HG03045 (cell line): Measurements from ENCODE around the gene CGB2.
"Not testable (repeated sequence)": the region's sequence is repeated elsewhere in the genome, so short reads cannot be mapped to it uniquely, and the experiment has no call there.

Source experiments
- ATAC-seq: cut with Tn5 transposase; IDR thresholded peaks from one replicate; pipeline ENCODE4 v1.9.1; 2021; ENCODE audit warnings: mild to moderate bottlenecking, moderate library complexity; ENCODE audit not compliant: unreplicated experiment

The CGB2 gene

GRCh38 chr19:49030323-49030722 is 1.4 kb upstream of the CGB2 start:
- ATAC-seq = not testable (repeated sequence)

- not testable (repeated sequence) for ATAC-seq
Measured at GRCh38 chr19:49036815-49037214, 5.1 kb downstream of the CGB2 start, which contains the start of gene CGB1. Gene CGB1, minus strand, starts transcription at chr19:49036895. Its CDS starts 184 bp downstream, at chr19:49036711.

GRCh38 chr19:49038111-49038510 is 6.4 kb downstream of the CGB2 start:
- ATAC-seq = not testable (repeated sequence)

- not testable (repeated sequence) for ATAC-seq
Measured at GRCh38 chr19:49038557-49039276, 7.0 kb downstream of the CGB2 start.

GRCh38 chr19:49039736-49040135 is 8.0 kb downstream of the CGB2 start:
- not testable (repeated sequence) for ATAC-seq

- no peak for ATAC-seq
Measured at GRCh38 chr19:49042177-49042576, 10.5 kb downstream of the CGB2 start.

GRCh38 chr19:49042666-49043065 is 11.0 kb downstream of the CGB2 start:
- ATAC-seq = not testable (repeated sequence)

GRCh38 chr19:49043548-49043947 is 11.9 kb downstream of the CGB2 start, which contains the start of gene CGB5:
Gene CGB5, plus strand, starts transcription at chr19:49043848. Its CDS starts 362 bp downstream, at chr19:49044210.
- ATAC-seq = not testable (repeated sequence)

GRCh38 chr19:49049011-49049410 is 17.3 kb downstream of the CGB2 start, which contains the start of gene CGB8:
Gene CGB8, minus strand, starts transcription at chr19:49049111. Its CDS starts 372 bp downstream, at chr19:49048739.
- not testable (repeated sequence) for ATAC-seq

- not testable (repeated sequence) for ATAC-seq
Measured at GRCh38 chr19:49049834-49050233, 18.1 kb downstream of the CGB2 start.

GRCh38 chr19:49050376-49051033 is 18.8 kb downstream of the CGB2 start:
- not testable (repeated sequence) for ATAC-seq

GRCh38 chr19:49056101-49056901 is 24.6 kb downstream of the CGB2 start:
- ATAC-seq = no peak

GRCh38 chr19:49056902-49057596 is 25.4 kb downstream of the CGB2 start:
- not testable (repeated sequence) for ATAC-seq

- no peak for ATAC-seq
Measured at GRCh38 chr19:49057636-49058234, 26.0 kb downstream of the CGB2 start, which contains the start of gene CGB7. Gene CGB7, minus strand, starts transcription at chr19:49057749. Its CDS starts 2,374 bp downstream, at chr19:49055375.

- ATAC-seq = no peak
Measured at GRCh38 chr19:49058562-49058961, 26.9 kb downstream of the CGB2 start.

- ATAC-seq = no peak
Measured at GRCh38 chr19:49059053-49059452, 27.4 kb downstream of the CGB2 start.

- no peak for ATAC-seq
Measured at GRCh38 chr19:49061000-49061399, 29.3 kb downstream of the CGB2 start.

GRCh38 chr19:49061445-49061844 is 29.8 kb downstream of the CGB2 start:
- ATAC-seq = no peak

GRCh38 chr19:49064029-49064629 is 32.4 kb downstream of the CGB2 start:
- ATAC-seq = no peak
